SJCRH30 (cell line): ENCODE data around the gene SH2B3. TPM values are rescaled to one million over a fixed set of nuclear protein-coding genes. Genes with fewer than 3 reads are reported as not detected.

Source experiments
- DNase-seq, 2 experiments: peaks; one replicate each; pipeline ENCODE4 v3.0.0-alpha.2; 2015 to 2020
- H3K27ac ChIP-seq: fragments of 250-450 bp; sonication (Bioruptor Pico); 2 replicates; pipeline ENCODE4 v1.5.1; 2020; ENCODE audit warnings: mild to moderate bottlenecking, moderate library complexity
- H3K27me3 ChIP-seq: fragments of 250-450 bp; sonication (Bioruptor Pico); 2 replicates; pipeline ENCODE4 v1.5.1; 2020; ENCODE audit warnings: mild to moderate bottlenecking, moderate library complexity
- H3K36me3 ChIP-seq: fragments of 250-450 bp; sonication (Bioruptor Pico); 2 replicates; pipeline ENCODE4 v1.5.1; 2020; ENCODE audit warnings: mild to moderate bottlenecking, moderate library complexity
- H3K4me1 ChIP-seq: fragments of 250-450 bp; sonication (Bioruptor Pico); 2 replicates; pipeline ENCODE4 v1.5.1; 2020; ENCODE audit warnings: mild to moderate bottlenecking, moderate library complexity
- H3K4me3 ChIP-seq: fragments of 250-450 bp; sonication (Bioruptor Pico); 2 replicates; pipeline ENCODE4 v1.5.1; 2020; ENCODE audit warnings: mild to moderate bottlenecking, moderate library complexity
- H3K9me3 ChIP-seq: fragments of 250-450 bp; sonication (Bioruptor Pico); replicated peaks from 2 replicates; pipeline ENCODE4 v1.5.1; 2020; ENCODE audit warnings: mild to moderate bottlenecking, moderate library complexity
- total RNA-seq: library from RNA; depleted of rRNA; stranded (reverse); fragments of >200 nt; shearing (Covaris generic); gene quantifications from 2 replicates; pipeline ENCODE4 v1.2.3, GENCODE V29; 2014; rRNA removed

The SH2B3 gene
- total RNA-seq = 11.1 and 13.2 TPM in 2 replicates

GRCh38 chr12:111405859-111406473 lies at the start of gene SH2B3:
TSS of gene SH2B3 (plus strand) at chr12:111405923. CDS start at chr12:111418146, 12,223 bp downstream.
- H3K9me3 ChIP-seq = no peaks in the 10 kb centered on the region
- H3K27me3 ChIP-seq = no peaks in the 10 kb centered on the region
- peak within 1 kb of the TSS; percentile 30; the same call in 1 of the 2 replicates for H3K27ac ChIP-seq
- H3K4me3 ChIP-seq = peak within 1 kb of the TSS; percentile 82
- peak; percentile 69 to 70 for DNase-seq
- H3K36me3 ChIP-seq = no peaks in the 10 kb centered on the region
- peaks cover 34% of the 10 kb centered on the region for H3K4me1 ChIP-seq

DNA sequence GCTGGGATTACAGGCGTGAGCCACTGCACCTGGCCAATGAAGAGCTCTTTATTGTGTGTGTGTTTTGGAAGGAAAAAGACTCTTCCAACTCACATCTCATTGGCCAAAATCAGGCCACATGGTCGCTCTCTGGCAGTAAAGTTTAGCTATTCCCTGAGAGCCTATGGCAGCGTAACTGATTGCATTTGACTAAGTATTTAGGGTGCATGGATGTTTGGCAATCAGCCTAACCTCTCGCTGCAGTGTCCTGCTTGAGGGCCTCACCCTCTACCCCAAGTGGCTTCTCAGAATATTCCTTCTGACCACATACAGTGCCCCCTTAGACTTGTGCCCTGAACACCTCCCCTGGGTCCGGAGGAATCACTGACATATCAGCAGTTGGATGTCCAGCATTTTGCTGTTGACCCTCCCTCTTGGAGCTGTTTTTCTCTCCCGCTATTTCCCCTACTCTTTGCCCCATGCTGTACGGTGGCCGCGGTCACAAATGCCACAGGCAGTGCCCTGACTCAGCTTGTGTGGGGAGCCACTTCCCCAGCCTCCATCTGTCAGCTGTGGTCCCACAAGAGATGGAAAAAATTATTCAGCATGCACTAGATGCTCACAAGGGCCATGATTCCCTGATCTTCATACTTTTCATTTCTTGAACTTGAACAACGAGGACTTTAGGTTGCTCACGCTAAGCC lies 46.4 kb upstream of the SH2B3 start:
- no peaks in the 10 kb centered on the region for H3K4me1 ChIP-seq
- no peak overlapping the region for H3K4me3 ChIP-seq
- no peaks in the 10 kb centered on the region for H3K36me3 ChIP-seq
- no peak overlapping the region for H3K27ac ChIP-seq
- DNase-seq = peak in 1 of 2 experiments; percentile 25
- no peaks in the 10 kb centered on the region for H3K9me3 ChIP-seq
- no peaks in the 10 kb centered on the region for H3K27me3 ChIP-seq

DNA sequence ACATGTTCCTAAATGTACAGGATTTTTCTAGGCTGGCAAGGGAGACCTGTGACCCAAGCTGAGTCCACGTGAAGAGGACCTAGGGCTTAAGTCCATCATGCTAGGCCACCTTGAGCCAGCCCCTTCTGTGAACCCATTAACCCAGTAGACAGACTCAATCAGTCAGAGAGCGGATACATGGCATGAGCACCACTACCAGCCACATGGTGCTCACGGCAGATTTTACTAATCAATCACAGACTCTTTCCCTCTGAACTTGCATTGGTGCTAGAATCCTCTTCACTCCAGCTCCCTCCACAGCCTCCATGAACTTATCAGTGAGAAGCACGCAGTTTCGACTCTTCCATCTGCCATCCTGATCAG lies 45.8 kb upstream of the SH2B3 start:
- H3K4me3 ChIP-seq = no peak overlapping the region
- no peaks in the 10 kb centered on the region for H3K9me3 ChIP-seq
- H3K4me1 ChIP-seq = no peaks in the 10 kb centered on the region
- no peak overlapping the region for H3K27ac ChIP-seq
- no peak for DNase-seq
- H3K27me3 ChIP-seq = no peaks in the 10 kb centered on the region
- no peaks in the 10 kb centered on the region for H3K36me3 ChIP-seq

GRCh38 chr12:111360325-111360930 lies 45.3 kb upstream of the SH2B3 start:
- Histone ChIP-seq H3K27me3 (no peaks in the 10 kb centered on the region), H3K4me3 (no peak overlapping the region), H3K9me3 (no peaks in the 10 kb centered on the region), H3K27ac (no peak overlapping the region), H3K4me1 (no peaks in the 10 kb centered on the region), H3K36me3 (no peaks in the 10 kb centered on the region)
- DNase-seq = no peak

GRCh38 chr12:111361073-111361716 lies 44.5 kb upstream of the SH2B3 start:
- no peaks in the 10 kb centered on the region for H3K27me3 ChIP-seq
- no peak overlapping the region for H3K27ac ChIP-seq
- no peaks in the 10 kb centered on the region for H3K36me3 ChIP-seq
- DNase-seq = no peak
- H3K9me3 ChIP-seq = no peaks in the 10 kb centered on the region
- no peak overlapping the region for H3K4me3 ChIP-seq
- H3K4me1 ChIP-seq = no peaks in the 10 kb centered on the region

DNA sequence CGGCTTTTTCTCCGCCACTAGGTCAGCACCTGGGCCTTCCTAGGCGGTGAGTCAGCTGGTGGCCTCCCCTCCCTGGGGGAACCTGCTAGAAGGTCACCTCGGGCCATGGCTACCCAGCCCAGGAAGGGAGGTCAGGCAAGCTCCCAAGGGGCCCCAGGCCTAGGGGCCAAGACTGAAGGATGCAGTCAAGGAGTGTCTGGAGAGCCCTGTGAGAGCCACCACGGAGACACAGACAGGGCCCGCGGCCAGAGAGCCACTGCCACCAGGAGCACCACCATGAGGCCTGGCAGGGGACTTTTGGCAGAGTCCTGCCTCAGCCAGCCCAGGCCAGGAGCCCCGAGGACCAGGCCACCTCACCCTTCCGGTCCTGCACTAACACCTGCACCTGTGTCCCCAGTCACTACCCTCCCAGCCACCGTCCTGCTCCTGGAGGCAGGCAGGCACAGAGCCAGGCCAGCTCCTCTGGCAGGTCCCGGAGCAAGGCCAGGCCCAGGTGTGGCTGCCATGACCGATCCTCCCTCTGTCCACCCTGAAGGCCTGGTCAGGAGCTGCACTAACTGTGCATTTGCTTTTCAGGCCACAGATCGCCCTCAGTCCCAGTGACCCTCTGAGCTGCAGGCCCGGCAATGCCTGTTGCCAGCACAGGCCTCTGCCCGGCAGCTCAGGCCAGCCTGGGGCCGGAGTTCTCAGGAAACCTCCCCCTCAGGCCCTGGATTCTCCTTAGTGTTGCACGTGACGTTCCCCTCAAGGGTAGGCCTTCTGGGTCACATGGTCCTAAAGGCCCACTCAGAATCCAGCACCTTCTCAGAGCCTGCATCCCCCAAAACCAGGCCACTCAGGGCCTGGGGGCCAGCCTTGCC lies 43.8 kb upstream of the SH2B3 start:
- Histone ChIP-seq H3K4me1 (no peaks in the 10 kb centered on the region), H3K27ac (no peak overlapping the region), H3K4me3 (no peak overlapping the region), H3K9me3 (no peaks in the 10 kb centered on the region), H3K27me3 (no peaks in the 10 kb centered on the region), H3K36me3 (no peaks in the 10 kb centered on the region)
- DNase-seq = no peak

- DNase-seq = no peak
- Histone ChIP-seq H3K4me1 (peaks cover 4% of the 10 kb centered on the region; the same call in 1 of the 2 replicates), H3K36me3 (no peaks in the 10 kb centered on the region), H3K27ac (no peak overlapping the region), H3K27me3 (no peaks in the 10 kb centered on the region), H3K4me3 (no peak overlapping the region), H3K9me3 (no peaks in the 10 kb centered on the region)
These were observed 42.8 kb upstream of the SH2B3 start for GRCh38 chr12:111362687-111363475.

DNA sequence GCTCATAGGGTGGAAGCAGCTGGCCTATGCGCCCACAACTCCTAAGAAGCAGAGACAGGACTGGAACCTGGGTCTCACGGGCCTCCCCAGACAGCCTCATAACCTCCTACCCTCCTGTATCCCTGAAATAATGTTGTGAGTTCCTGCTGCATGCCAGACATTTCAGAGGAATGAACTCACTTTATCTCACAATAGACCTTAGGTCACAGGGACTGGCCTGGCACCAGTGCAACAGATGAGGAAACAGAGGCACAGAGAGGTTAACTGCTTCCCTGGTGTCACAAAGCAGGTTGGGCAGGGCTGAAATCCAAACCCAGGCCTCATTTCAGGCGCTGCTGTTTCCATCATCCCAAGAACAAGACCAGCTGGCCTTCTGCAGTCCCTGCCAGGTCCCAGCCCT lies 42.1 kb upstream of the SH2B3 start:
- no peaks in the 10 kb centered on the region for H3K9me3 ChIP-seq
- no peak for DNase-seq
- peaks cover 6% of the 10 kb centered on the region; the same call in 1 of the 2 replicates for H3K4me1 ChIP-seq
- H3K4me3 ChIP-seq = no peak overlapping the region
- no peak overlapping the region for H3K27ac ChIP-seq
- H3K27me3 ChIP-seq = no peaks in the 10 kb centered on the region
- no peaks in the 10 kb centered on the region for H3K36me3 ChIP-seq

GRCh38 chr12:111366075-111366474 lies 39.6 kb upstream of the SH2B3 start:
- Histone ChIP-seq H3K4me1 (peaks cover 6% of the 10 kb centered on the region; the same call in 1 of the 2 replicates), H3K36me3 (no peaks in the 10 kb centered on the region), H3K4me3 (no peak overlapping the region), H3K27ac (no peak overlapping the region), H3K9me3 (no peaks in the 10 kb centered on the region), H3K27me3 (no peaks in the 10 kb centered on the region)
- no peak for DNase-seq

GRCh38 chr12:111366583-111366982 lies 39.1 kb upstream of the SH2B3 start:
- Histone ChIP-seq H3K27ac (no peak overlapping the region), H3K9me3 (no peaks in the 10 kb centered on the region), H3K27me3 (no peaks in the 10 kb centered on the region), H3K4me3 (no peak overlapping the region), H3K4me1 (peaks cover 6% of the 10 kb centered on the region; the same call in 1 of the 2 replicates), H3K36me3 (no peaks in the 10 kb centered on the region)
- no peak for DNase-seq

DNA sequence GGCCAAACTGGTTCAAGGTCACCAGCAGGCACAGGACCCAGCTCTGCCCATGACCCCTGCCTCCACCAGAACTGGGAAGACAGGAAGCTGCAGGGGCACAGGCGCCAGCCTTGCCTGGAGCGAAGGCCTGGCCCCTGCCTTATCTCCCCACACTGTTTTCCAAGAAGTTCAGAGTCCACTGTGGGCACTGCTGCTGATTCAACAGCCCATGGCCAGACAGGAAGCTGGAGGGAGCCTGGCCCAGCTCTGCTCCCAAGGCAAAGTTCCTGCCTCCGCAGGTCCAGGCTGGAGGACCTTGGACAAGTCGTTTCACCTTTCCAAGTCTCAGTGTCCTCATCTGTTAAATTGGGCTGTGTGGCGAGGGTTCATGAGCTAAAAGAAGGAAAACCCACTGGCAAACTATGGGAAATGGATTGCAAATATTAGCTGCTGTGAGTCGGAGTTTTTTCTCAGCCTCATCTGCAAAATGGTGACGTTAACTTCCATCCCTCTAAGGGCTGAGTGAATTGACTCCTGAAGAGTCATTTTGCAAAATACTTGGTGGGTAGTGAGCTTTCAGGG lies 38.0 kb upstream of the SH2B3 start:
- Histone ChIP-seq H3K9me3 (no peaks in the 10 kb centered on the region), H3K27me3 (no peaks in the 10 kb centered on the region), H3K4me1 (peaks cover 6% of the 10 kb centered on the region; the same call in 1 of the 2 replicates), H3K4me3 (peak overlapping the region; percentile 86), H3K27ac (no peak overlapping the region), H3K36me3 (no peaks in the 10 kb centered on the region)
- DNase-seq = no peak

DNA sequence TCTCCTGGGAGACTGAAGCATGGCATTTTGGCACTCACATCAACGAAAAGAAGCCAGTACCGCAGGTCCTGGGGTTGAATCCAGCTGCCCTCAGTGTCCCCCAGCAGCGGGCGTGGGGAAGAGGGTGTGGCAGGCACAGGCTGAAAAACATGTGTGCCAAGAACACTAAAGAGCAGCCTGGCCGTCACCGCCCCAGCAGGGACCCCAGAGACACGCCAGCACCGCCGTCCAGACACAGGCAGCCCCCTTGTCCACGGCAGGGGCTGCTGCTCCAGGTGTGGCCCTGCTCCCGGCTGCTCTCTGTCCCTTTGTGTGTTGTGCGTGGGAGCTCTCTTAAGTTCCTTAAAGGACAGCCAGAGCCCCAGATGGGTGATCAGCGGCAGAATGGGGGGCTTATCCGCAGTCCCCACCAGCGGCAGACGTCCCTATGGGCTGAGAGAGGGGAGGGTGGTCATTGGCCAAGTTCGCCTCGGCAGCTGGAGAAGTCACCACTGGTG lies 37.4 kb upstream of the SH2B3 start:
- H3K4me1 ChIP-seq = peaks cover 6% of the 10 kb centered on the region; the same call in 1 of the 2 replicates
- no peak overlapping the region for H3K27ac ChIP-seq
- DNase-seq = peak in 1 of 2 experiments; percentile 22

DNA sequence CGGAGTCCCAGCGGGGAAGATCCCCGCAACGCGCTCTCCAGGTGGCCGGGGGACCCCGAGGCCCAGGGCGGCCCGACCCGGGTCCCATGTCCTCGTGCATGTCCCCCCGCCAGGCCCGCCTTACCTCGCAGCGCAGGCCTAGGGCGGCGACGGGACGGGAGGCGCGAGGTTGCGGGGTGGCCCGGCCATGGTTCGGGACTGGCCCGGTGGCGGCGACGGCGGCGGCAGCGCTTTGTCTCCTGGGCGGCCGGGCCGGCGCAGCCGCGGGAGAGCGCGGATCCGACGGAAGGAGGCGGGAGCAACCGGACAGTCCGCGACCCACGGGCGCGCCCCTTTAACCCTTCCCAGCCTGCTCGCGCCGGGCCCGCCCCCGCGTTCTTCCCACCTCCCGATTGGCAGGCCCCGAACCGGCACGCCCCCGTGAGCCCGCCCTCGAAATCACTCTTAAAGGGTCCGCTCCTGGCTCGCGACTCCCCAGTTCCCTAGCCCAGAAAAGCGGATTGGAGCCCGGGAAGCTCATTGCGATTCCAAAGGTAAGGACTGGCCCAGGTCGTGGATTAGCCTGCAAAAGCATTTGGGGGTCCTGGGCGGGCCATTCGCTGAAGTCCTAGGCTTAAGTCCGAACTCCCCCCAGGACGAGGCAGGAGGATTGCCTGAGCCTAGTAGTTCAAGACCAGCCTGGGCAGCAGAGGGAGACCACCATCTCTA lies 36.8 kb upstream of the SH2B3 start, which contains the start of gene PHETA1:
Gene PHETA1, minus strand, starts transcription at position 308 of the 708 bp plus-strand sequence. CDS start 5,668 bp downstream, outside the sequence.
- no peaks in the 10 kb centered on the region for H3K27me3 ChIP-seq
- H3K4me1 ChIP-seq = peaks cover 6% of the 10 kb centered on the region; the same call in 1 of the 2 replicates
- H3K27ac ChIP-seq = no peak within 1 kb of the TSS
- peak within 1 kb of the TSS; percentile 86 for H3K4me3 ChIP-seq
- H3K9me3 ChIP-seq = no peaks in the 10 kb centered on the region
- DNase-seq = peak; percentile 88 to 90
- H3K36me3 ChIP-seq = no peaks in the 10 kb centered on the region

More for the DNA sequence above, 37.4 kb upstream of the SH2B3 start:
- H3K36me3 ChIP-seq = no peaks in the 10 kb centered on the region
- H3K9me3 ChIP-seq = no peaks in the 10 kb centered on the region
- H3K27me3 ChIP-seq = no peaks in the 10 kb centered on the region
- peak overlapping the region; percentile 86 for H3K4me3 ChIP-seq
